Body of pancreas (tissue), 4 donors: ENCODE results near the gene CBFB.

Source experiments
- CTCF ChIP-seq, 7 experiments: fragments of 450-650 bp in 4 of 7; fragments of 200-600 bp in 3 of 7; sonication (generic) in 3 of 7; IDR thresholded peaks; one replicate each; pipeline ENCODE4 v1.5.1; 2016 to 2019; ENCODE audit warnings: antibody characterized with exemption in 7 of 7
- POLR2A ChIP-seq, 3 donors: fragments of 450-650 bp; IDR thresholded peaks; one replicate each; pipeline ENCODE4 v1.6.1; 2016; ENCODE audit warnings: antibody characterized with exemption in 3 of 3, mild to moderate bottlenecking in 2 of 3

GRCh38 chr16:67084345-67085028 is 55.5 kb downstream of the CBFB start:
- TF ChIP-seq CTCF (IDR thresholded peaks at IDR 0.05): no peak
- TF ChIP-seq POLR2A (IDR thresholded peaks at IDR 0.05): no peak
